SK-N-SH (cell line): Measurements from ENCODE around the gene CCNK.

Source experiments
- CHD2 ChIP-seq: fragments of 150-350 bp; IDR thresholded peaks from 2 replicates; pipeline ENCODE4 v1.6.1; 2018; ENCODE audit warnings: low read length; ENCODE audit not compliant: partially characterized antibody
- CTCF ChIP-seq: fragments of 200-600 bp; sonication (generic); IDR thresholded peaks from 2 replicates; pipeline ENCODE4 v1.6.1; 2017; ENCODE audit warnings: antibody characterized with exemption, mild to moderate bottlenecking, moderate library complexity
- ELF1 ChIP-seq: IDR thresholded peaks from 2 replicates; pipeline ENCODE4 v1.4.0; 2012
- EP300 ChIP-seq, 2 experiments: IDR thresholded peaks; 2 replicates each; pipeline versions ENCODE4 v1.4.0 to v1.6.1; 2012; ENCODE audit warnings: borderline replicate concordance in 1 of 2, low read depth in 1 of 2, low read length in 1 of 2
- EZH2phosphoT487 ChIP-seq: fragments of 200-600 bp; sonication (generic); IDR thresholded peaks from 2 replicates; pipeline ENCODE4 v1.6.1; 2017; ENCODE audit warnings: low read depth, mixed run types, mild to moderate bottlenecking, antibody characterized with exemption, moderate library complexity, borderline replicate concordance
- MAX ChIP-seq: IDR thresholded peaks from 2 replicates; pipeline ENCODE4 v1.4.0; 2012; ENCODE audit warnings: low read depth
- POLR2AphosphoS5 ChIP-seq: IDR thresholded peaks from 2 replicates; pipeline ENCODE4 v1.6.1; 2012; ENCODE audit warnings: low read depth, low read length
- RAD21 ChIP-seq: IDR thresholded peaks from 2 replicates; pipeline ENCODE4 v1.6.1; 2012; ENCODE audit warnings: mild to moderate bottlenecking, low read length
- TCF12 ChIP-seq: IDR thresholded peaks from 2 replicates; pipeline ENCODE4 v1.4.0; 2012
- TEAD4 ChIP-seq: IDR thresholded peaks from 2 replicates; pipeline ENCODE4 v1.4.0; 2012; ENCODE audit warnings: mild to moderate bottlenecking, borderline replicate concordance; ENCODE audit not compliant: insufficient read depth
- USF1 ChIP-seq: IDR thresholded peaks from 2 replicates; pipeline ENCODE4 v1.4.0; 2012; ENCODE audit warnings: low read depth, borderline replicate concordance
- USF2 ChIP-seq: fragments of 150-350 bp; IDR thresholded peaks from 2 replicates; pipeline ENCODE4 v1.6.1; 2017; ENCODE audit warnings: antibody characterized with exemption, low read length, low read depth, borderline replicate concordance

GRCh38 chr14:99431986-99432385 lies 49.2 kb upstream of the CCNK start:
- TF ChIP-seq CTCF (no peak), TCF12 (no peak), RAD21 (no peak), ELF1 (no peak), EP300 (IDR thresholded peaks at IDR 0.05; ENCODE audit: borderline replicate concordance in 1 of 2, low read depth in 1 of 2, low read length in 1 of 2) (no peak), CHD2 (no peak), TEAD4 (no peak), POLR2AphosphoS5 (no peak), MAX (no peak), USF2 (no peak), EZH2phosphoT487 (no peak), USF1 (no peak)
